ENCODE data around the gene SELENON. TPM values are rescaled to one million over a fixed set of nuclear protein-coding genes. Genes with fewer than 3 reads are reported as not detected.
A peak's percentile ranks its signal among the peaks of the same experiment; 100 is the strongest.
"Not testable (repeated sequence)": the region's sequence is repeated elsewhere in the genome, so short reads cannot be mapped to it uniquely, and the experiment has no call there.

SELENON gene
- total and polyA plus RNA-seq, 4 donors = 35.9 to 88.8 (median 48.3) TPM

DNA sequence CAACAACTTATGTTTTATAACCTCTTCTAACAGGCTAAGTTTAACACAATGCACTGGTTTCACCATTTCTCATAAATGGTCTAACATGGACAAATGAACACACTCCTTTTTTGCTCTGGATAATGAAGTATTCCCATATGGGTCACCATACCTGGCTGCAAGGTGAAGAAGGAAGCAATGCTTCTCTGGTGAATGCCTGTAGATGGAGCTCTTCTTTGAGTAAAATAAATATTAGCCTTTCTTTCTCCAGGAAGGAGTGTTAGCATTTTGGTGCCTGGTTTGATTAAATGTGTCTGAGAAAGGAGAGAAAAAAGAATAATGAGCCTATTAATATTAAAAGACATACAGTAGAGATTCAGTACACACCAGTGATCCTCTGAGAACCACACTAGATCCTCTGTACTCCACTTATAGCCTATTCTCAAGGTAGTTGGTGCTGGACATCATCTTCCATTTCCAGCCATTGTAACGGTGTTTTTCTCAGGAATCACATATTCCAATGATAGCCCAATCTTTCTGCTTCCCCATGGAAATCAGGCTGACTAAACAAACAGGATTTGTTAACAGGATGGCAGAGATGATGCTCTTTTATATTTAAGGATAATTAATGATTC is 37.4 kb downstream of the SELENON start:
- 87 to 94% methylated on average over 1 of the region's 1 CpG for WGBS, 2 donors
- ATAC-seq (ENCODE audit: insufficient read depth, low FRiP score) (no peak), DNase-seq (peak in 2 of 3 donors; percentile 15 to 38)
- no peak overlapping the region for H3K4me3 ChIP-seq
- TF ChIP-seq, protein P1, sequence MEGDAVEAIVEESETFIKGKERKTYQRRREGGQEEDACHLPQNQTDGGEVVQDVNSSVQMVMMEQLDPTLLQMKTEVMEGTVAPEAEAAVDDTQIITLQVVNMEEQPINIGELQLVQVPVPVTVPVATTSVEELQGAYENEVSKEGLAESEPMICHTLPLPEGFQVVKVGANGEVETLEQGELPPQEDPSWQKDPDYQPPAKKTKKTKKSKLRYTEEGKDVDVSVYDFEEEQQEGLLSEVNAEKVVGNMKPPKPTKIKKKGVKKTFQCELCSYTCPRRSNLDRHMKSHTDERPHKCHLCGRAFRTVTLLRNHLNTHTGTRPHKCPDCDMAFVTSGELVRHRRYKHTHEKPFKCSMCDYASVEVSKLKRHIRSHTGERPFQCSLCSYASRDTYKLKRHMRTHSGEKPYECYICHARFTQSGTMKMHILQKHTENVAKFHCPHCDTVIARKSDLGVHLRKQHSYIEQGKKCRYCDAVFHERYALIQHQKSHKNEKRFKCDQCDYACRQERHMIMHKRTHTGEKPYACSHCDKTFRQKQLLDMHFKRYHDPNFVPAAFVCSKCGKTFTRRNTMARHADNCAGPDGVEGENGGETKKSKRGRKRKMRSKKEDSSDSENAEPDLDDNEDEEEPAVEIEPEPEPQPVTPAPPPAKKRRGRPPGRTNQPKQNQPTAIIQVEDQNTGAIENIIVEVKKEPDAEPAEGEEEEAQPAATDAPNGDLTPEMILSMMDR (IDR thresholded peaks at IDR 0.05; ENCODE audit: control extremely low read depth, extremely low read depth) = no peak
- no peak overlapping the region for H3K27ac ChIP-seq (ENCODE audit: low read depth in 1 of 2, low read length in 1 of 2)
- no peak overlapping the region for H3K9ac ChIP-seq (ENCODE audit: insufficient read depth in 1 of 2, low read length in 2 of 2)
- H3K9me3 ChIP-seq (ENCODE audit: control insufficient read depth in 4 of 4, insufficient read depth in 3 of 4, low read length in 3 of 4) = no peaks in the 10 kb centered on the region
- peaks cover 0 to 3% (median 0%) of the 10 kb centered on the region in 5 donors for H3K4me1 ChIP-seq (ENCODE audit: control insufficient read depth in 5 of 5, insufficient read depth in 5 of 5, low read length in 5 of 5)
- H3K36me3 ChIP-seq (ENCODE audit: control insufficient read depth in 4 of 4, insufficient read depth in 4 of 4, low read length in 4 of 4) = peaks cover 7 to 14% (median 10%) of the 10 kb centered on the region in 4 donors
- H3K27me3 ChIP-seq (ENCODE audit: control insufficient read depth in 3 of 3, insufficient read depth in 3 of 3, low read length in 2 of 3) = no peaks in the 10 kb centered on the region

DNA sequence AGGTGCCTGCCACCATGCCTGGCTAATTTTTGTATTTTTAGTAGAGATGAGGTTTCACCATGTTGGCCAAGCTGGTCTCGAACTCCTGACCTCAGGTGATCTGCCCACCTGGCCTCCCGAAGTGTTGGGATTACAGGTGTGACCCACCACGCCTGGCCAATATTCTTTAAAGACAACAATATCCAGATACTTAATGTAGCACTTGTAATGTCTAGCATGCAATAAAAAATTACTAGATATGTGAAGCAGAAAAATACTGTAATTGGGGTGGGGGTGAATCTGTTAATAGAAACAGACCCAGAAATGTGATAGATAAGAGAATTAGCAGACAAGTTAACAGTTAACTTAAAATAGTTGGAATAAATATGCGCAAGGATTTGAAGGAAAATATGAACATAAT is 39.8 kb downstream of the SELENON start:
- ATAC-seq (ENCODE audit: insufficient read depth, low FRiP score); H3K27me3 ChIP-seq (ENCODE audit: control insufficient read depth in 3 of 3, insufficient read depth in 3 of 3, low read length in 2 of 3); H3K27ac ChIP-seq (ENCODE audit: low read depth in 1 of 2, low read length in 1 of 2); H3K36me3 ChIP-seq (ENCODE audit: control insufficient read depth in 4 of 4, insufficient read depth in 4 of 4, low read length in 4 of 4); H3K9me3 ChIP-seq (ENCODE audit: control insufficient read depth in 4 of 4, insufficient read depth in 3 of 4, low read length in 3 of 4); H3K4me3 ChIP-seq; DNase-seq; H3K9ac ChIP-seq (ENCODE audit: insufficient read depth in 1 of 2, low read length in 2 of 2); H3K4me1 ChIP-seq (ENCODE audit: control insufficient read depth in 5 of 5, insufficient read depth in 5 of 5, low read length in 5 of 5): not testable (repeated sequence)
- WGBS, 2 donors = 98% methylated on average over 4 of the region's 4 CpGs

DNA sequence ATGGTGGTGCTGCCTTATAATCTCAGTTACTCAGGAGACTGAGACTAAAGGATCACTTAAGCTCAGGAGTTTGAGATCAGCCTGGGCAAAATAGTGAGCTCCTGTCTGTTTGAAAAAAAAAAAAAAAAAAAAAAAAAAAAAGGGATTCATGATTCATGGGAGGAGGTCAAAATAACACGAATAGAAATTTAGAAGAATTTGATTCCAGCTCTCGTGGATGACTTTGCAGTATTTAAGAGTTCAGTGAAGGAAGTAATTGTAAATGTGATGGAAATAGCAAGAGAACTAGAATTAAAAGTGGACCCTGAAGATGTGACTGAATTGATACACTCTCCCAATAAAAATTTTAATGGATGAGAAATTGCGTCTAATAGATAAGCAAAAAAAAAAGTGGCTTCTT is 43.5 kb downstream of the SELENON start:
- no peaks in the 10 kb centered on the region for H3K4me1 ChIP-seq (ENCODE audit: control insufficient read depth in 5 of 5, insufficient read depth in 5 of 5, low read length in 5 of 5)
- H3K9me3 ChIP-seq (ENCODE audit: control insufficient read depth in 4 of 4, insufficient read depth in 3 of 4, low read length in 3 of 4) = no peaks in the 10 kb centered on the region
- no peak overlapping the region for H3K9ac ChIP-seq (ENCODE audit: insufficient read depth in 1 of 2, low read length in 2 of 2)
- TF ChIP-seq, protein P1 (IDR thresholded peaks at IDR 0.05; ENCODE audit: control extremely low read depth, extremely low read depth) = no peak
- H3K27me3 ChIP-seq (ENCODE audit: control insufficient read depth in 3 of 3, insufficient read depth in 3 of 3, low read length in 2 of 3) = no peaks in the 10 kb centered on the region
- no peak for ATAC-seq (ENCODE audit: insufficient read depth, low FRiP score)
- H3K36me3 ChIP-seq (ENCODE audit: control insufficient read depth in 4 of 4, insufficient read depth in 4 of 4, low read length in 4 of 4) = no peaks in the 10 kb centered on the region
- 82 to 84% methylated on average over 3 of the region's 3 CpGs for WGBS, 2 donors
- no peak overlapping the region for H3K4me3 ChIP-seq
- H3K27ac ChIP-seq (ENCODE audit: low read depth in 1 of 2, low read length in 1 of 2) = no peak overlapping the region
- no peak for DNase-seq

DNA sequence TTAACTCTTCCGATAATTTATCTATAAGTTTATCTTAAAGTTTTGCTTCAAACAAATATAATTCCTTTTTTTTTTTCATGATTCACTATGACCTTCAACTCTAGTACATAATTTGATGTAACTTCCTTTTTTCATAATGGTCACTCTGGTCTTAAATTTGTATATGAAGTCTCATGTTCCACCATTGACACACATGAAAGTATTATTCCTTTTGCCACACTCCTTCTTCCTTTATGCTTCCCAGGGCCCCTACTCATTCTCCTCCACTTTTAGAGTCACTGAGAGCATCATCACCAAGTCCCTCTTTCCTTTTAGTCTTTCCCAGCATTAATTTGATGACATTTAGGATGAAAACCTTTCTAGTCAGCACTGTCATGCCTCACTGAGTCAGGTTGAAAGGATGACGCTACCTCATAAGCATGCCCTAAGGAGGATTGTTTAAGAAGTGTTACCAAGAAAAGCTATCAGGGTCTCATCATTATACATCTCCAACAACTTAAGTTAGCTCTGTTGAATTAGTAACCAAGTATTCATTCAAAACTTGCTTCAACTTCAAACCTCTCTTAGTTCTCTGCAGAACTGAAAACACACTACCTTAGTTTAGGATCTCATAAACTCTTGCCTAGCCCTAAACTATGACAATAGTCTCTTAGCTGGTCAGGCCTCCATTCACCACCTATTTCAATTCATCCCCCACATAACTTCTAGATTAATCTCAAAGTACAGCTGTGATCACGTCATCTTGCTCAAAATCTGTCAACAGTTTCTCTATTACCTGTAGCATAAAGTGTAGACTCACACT is 44.7 kb downstream of the SELENON start:
- H3K4me1 ChIP-seq (ENCODE audit: control insufficient read depth in 5 of 5, insufficient read depth in 5 of 5, low read length in 5 of 5) = no peaks in the 10 kb centered on the region
- WGBS, 2 donors = 95 to 97% methylated on average over 3 of the region's 3 CpGs
- H3K9ac ChIP-seq (ENCODE audit: insufficient read depth in 1 of 2, low read length in 2 of 2) = no peak overlapping the region
- DNase-seq (no peak), ATAC-seq (ENCODE audit: insufficient read depth, low FRiP score) (no peak)
- TF ChIP-seq, protein P1 (IDR thresholded peaks at IDR 0.05; ENCODE audit: control extremely low read depth, extremely low read depth) = no peak
- H3K4me3 ChIP-seq = no peak overlapping the region
- H3K27ac ChIP-seq (ENCODE audit: low read depth in 1 of 2, low read length in 1 of 2) = no peak overlapping the region
- H3K36me3 ChIP-seq (ENCODE audit: control insufficient read depth in 4 of 4, insufficient read depth in 4 of 4, low read length in 4 of 4) = no peaks in the 10 kb centered on the region
- no peaks in the 10 kb centered on the region for H3K27me3 ChIP-seq (ENCODE audit: control insufficient read depth in 3 of 3, insufficient read depth in 3 of 3, low read length in 2 of 3)
- no peaks in the 10 kb centered on the region for H3K9me3 ChIP-seq (ENCODE audit: control insufficient read depth in 4 of 4, insufficient read depth in 3 of 4, low read length in 3 of 4)
